ENCODE data around the gene CSRP2. TPM values are rescaled to one million over a fixed set of nuclear protein-coding genes. Genes with fewer than 3 reads are reported as not detected.
A peak's percentile ranks its signal among the peaks of the same experiment; 100 is the strongest.

The CSRP2 gene
- total RNA-seq, 1 experiment from 2014 or later: 113 TPM

DNA sequence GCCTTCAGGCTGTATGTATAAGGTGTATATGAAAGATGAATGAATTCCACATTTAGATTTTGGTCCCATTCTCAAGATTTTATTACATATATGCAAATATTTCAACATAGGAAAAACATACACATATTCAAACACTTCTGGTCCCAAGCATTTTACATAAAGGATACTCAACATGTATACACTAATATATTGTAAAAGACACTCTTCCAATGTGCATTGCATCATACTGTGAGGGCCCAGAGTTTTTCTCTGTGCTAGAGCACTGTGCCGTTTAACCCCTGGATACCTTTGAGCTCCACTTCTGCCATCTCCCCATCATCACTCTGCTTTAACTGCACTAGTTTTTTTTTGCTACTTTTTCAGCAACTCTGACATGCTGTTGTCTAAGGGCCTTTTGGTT, 66.8 kb downstream of the CSRP2 start:
- Histone ChIP-seq H3K4me1 (replicated peaks) (peaks cover 6% of the 10 kb centered on the region; the same call in 1 of the 2 replicates), H3K4me3 (no peak overlapping the region), H3K9me3 (replicated peaks) (no peaks in the 10 kb centered on the region), H3K27ac (no peak overlapping the region), H3K27me3 (replicated peaks) (no peaks in the 10 kb centered on the region), H3K36me3 (peaks cover 9% of the 10 kb centered on the region)
- no peak for DNase-seq (ENCODE audit: low read depth in 1 of 2, low spot score in 2 of 2)

GRCh38 chr12:76810671-76811419, 68.0 kb downstream of the CSRP2 start:
- H3K4me3 ChIP-seq: no peak overlapping the region
- H3K36me3 ChIP-seq: peaks cover 17% of the 10 kb centered on the region
- peak in 1 of 2 experiments; percentile 20 for DNase-seq (ENCODE audit: low read depth in 1 of 2, low spot score in 2 of 2)
- no peaks in the 10 kb centered on the region for H3K27me3 ChIP-seq (replicated peaks)
- H3K4me1 ChIP-seq (replicated peaks): peaks cover 6% of the 10 kb centered on the region; the same call in 1 of the 2 replicates
- peak overlapping the region; percentile 15; the same call in 1 of the 2 replicates for H3K27ac ChIP-seq
- H3K9me3 ChIP-seq (replicated peaks): no peaks in the 10 kb centered on the region

Other genes with a start within 250 kb of the CSRP2 start
- 20.9 and 22.2 TPM in 2 replicates for gene ZDHHC17, start 114.9 kb downstream of the CSRP2 start, total RNA-seq (2014; rRNA removed; shearing (Covaris generic))
- 11.6 and 22.1 TPM in 2 replicates for gene E2F7, start 186.6 kb upstream of the CSRP2 start, total RNA-seq (2014; rRNA removed; shearing (Covaris generic))

Data from SJSA1 (cell line).